Transverse colon (tissue), 4 donors: ENCODE measurements around the gene BLNK. TPM values are rescaled to one million over a fixed set of nuclear protein-coding genes. Genes with fewer than 3 reads are reported as not detected.

Experiments
- DNase-seq: peaks from one replicate; pipeline ENCODE4 v3.0.0-alpha.2; 2019
- H3K27ac ChIP-seq, 4 donors: fragments of 200-600 bp; sonication (generic); 2 replicates each; pipeline ENCODE4 v1.5.1; 2016 to 2018; ENCODE audit warnings: inconsistent platforms in 4 of 4
- H3K27me3 ChIP-seq: fragments of 200-600 bp; sonication (generic); 2 replicates; pipeline ENCODE4 v1.5.1; 2017; ENCODE audit warnings: inconsistent platforms
- H3K36me3 ChIP-seq, 4 donors: fragments of 200-600 bp; sonication (generic); 2 replicates each; pipeline ENCODE4 v1.5.1; 2017 to 2019; ENCODE audit warnings: inconsistent platforms in 4 of 4
- H3K4me1 ChIP-seq, 4 donors: fragments of 200-600 bp; sonication (generic); 2 replicates each; pipeline ENCODE4 v1.5.1; 2017 to 2020; ENCODE audit warnings: inconsistent platforms in 4 of 4
- H3K4me3 ChIP-seq, 4 donors: fragments of 200-600 bp; sonication (generic); 1 replicate in 1 of 4; 2 replicates in 3 of 4; pipeline versions ENCODE4 v1.5.1 to v1.6.1; 2017 to 2019; ENCODE audit warnings: inconsistent platforms in 4 of 4
- H3K9me3 ChIP-seq, 2 donors: fragments of 200-600 bp; sonication (generic); 2 replicates each; pipeline ENCODE4 v1.5.1; 2017 to 2019; ENCODE audit warnings: inconsistent platforms in 2 of 2
- CTCF ChIP-seq, 5 experiments: fragments of 200-600 bp in 3 of 5; fragments of 450-650 bp in 2 of 5; sonication (generic) in 3 of 5; IDR thresholded peaks; 1 replicate in 2 of 5; 2 replicates in 3 of 5; pipeline ENCODE4 v1.5.1; 2016 to 2017; ENCODE audit warnings: antibody characterized with exemption in 5 of 5, inconsistent platforms in 3 of 5, mild to moderate bottlenecking in 2 of 5, moderate library complexity in 1 of 5
- EP300 ChIP-seq: sonication (generic); formaldehyde crosslinking; IDR thresholded peaks from one replicate; pipeline ENCODE4 v1.6.1; 2017; ENCODE audit warnings: antibody characterized with exemption, low read depth
- POLR2A ChIP-seq: fragments of 450-650 bp; IDR thresholded peaks from one replicate; pipeline ENCODE4 v1.6.1; 2016; ENCODE audit warnings: antibody characterized with exemption, mild to moderate bottlenecking, moderate library complexity
- POLR2AphosphoS5 ChIP-seq, 3 donors: sonication (generic); formaldehyde crosslinking; IDR thresholded peaks; one replicate each; pipeline ENCODE4 v1.6.1; 2016; ENCODE audit warnings: antibody characterized with exemption in 3 of 3
- WGBS, 2 donors: methylation state at CpG; one replicate each; pipeline ENCODE4 v1.1.5; 2018; ENCODE audit warnings: low coverage in 1 of 2; 5-methylcytosine and 5-hydroxymethylcytosine counted together
- in situ Hi-C, 4 donors: fragments of 200-750 bp; cut with MboI; loops; one replicate each; pipeline versions ENCODE4 v1.15.0 to v1.15.1; 2017; ENCODE audit warnings: low sequenced_read_pairs in 3 of 4, low pct_ligation_motif_present in 1 of 4, low pct_unique_long_range_greater_than_20kb in 1 of 4
- intact Hi-C: fragments of 100-400 bp; cut with DNase I; formaldehyde crosslinking; loops from one replicate; pipeline ENCODE4 v1.15.1; 2023; ENCODE audit warnings: low total_unique reads
- total RNA-seq, 4 donors: library from RNA; depleted of rRNA; stranded (reverse); fragments of >200 nt; gene quantifications; one replicate each; pipeline ENCODE4 v1.1.0, GENCODE V29; 2016

Gene BLNK
- total RNA-seq, 4 donors from 2014 or later: 5.6 to 21.8 (median 12.0) TPM

DNA sequence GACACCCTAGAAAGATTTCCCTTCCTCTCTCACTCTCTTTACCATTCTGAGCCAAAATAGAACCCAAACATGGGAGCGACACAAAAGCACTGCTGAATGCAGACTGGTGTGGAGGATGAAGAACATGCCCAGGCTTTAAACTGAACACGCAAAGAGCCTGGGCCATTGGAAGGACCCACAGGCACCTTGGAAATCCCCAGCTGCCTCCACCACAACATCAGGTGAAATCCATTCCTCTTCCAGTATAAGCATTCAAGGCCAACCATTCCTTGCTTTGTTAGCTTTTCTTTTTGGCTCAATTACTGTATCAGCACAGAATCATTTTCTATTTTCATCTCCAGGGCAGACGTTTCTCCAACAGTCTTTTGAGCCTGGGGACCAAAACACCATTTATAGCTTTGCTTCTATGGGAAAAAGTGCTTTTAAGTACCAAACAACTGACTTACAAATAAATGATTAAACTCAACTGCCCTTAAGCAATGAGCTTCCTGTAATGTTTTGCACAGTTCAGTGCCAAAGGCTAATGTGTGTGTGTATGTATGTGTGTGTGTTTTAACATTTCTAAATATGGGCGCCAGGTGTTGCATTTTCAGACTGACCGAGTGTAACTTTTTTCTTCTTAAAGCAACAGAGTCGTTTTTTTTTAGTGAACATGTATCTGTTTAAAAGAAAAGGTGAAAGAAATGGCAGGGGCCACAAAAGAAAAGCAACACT lies 16.2 kb upstream of the BLNK start:
- Histone ChIP-seq H3K9me3 (no peaks in the 10 kb centered on the region), H3K27ac (peak overlapping the region; percentile 83 to 89 (median 86)), H3K4me1 (peaks cover 0 to 41% (median 17%) of the 10 kb centered on the region in 4 donors), H3K27me3 (no peaks in the 10 kb centered on the region), H3K4me3 (peak overlapping the region in 1 of 4 donors; percentile 25), H3K36me3 (no peaks in the 10 kb centered on the region)
- in situ Hi-C loops (no loop called here), intact Hi-C loops (no loop called here)
- 10 to 25% methylated on average over 6 of the region's 6 CpGs for WGBS, 2 donors
- no peak for DNase-seq
- TF ChIP-seq CTCF (IDR thresholded peaks at IDR 0.05) (peak in 2 of 5 experiments; percentile 29 to 41), POLR2AphosphoS5 (IDR thresholded peaks at IDR 0.05) (peak in 2 of 3 donors; percentile 49 to 75), POLR2A (no peak)

- peaks cover 0 to 41% (median 17%) of the 10 kb centered on the region in 4 donors for H3K4me1 ChIP-seq
- intact Hi-C loops: no loop called here
- in situ Hi-C loops: no loop called here
- H3K27ac ChIP-seq: peak overlapping the region; percentile 9 to 88 (median 63)
- H3K4me3 ChIP-seq: no peak overlapping the region
- H3K27me3 ChIP-seq: no peaks in the 10 kb centered on the region
- peak; percentile 51 for DNase-seq
- no peaks in the 10 kb centered on the region for H3K36me3 ChIP-seq
- 57 to 76% methylated on average over 2 to 8 of the region's 8 CpGs for WGBS, 2 donors
- no peaks in the 10 kb centered on the region for H3K9me3 ChIP-seq
- TF ChIP-seq POLR2A (no peak), EP300 (no peak), CTCF (IDR thresholded peaks at IDR 0.05) (no peak), POLR2AphosphoS5 (IDR thresholded peaks at IDR 0.05) (no peak)
These were observed 14.0 kb upstream of the BLNK start for GRCh38 chr10:96285331-96285752.

- intact Hi-C loops: no loop called here
- WGBS, 2 donors: 84 to 89% methylated on average over 6 of the region's 6 CpGs
- H3K27ac ChIP-seq: no peak overlapping the region
- no peaks in the 10 kb centered on the region for H3K36me3 ChIP-seq
- H3K4me1 ChIP-seq: peaks cover 0 to 43% (median 17%) of the 10 kb centered on the region in 4 donors
- no peaks in the 10 kb centered on the region for H3K9me3 ChIP-seq
- no peaks in the 10 kb centered on the region for H3K27me3 ChIP-seq
- in situ Hi-C loops: loop anchor here in 1 of 4 donors (5.0 kb wide), 1 partner anchor 51 kb away; no protein-coding TSS in a partner anchor
- TF ChIP-seq POLR2A: no peak
- no peak for TF ChIP-seq POLR2AphosphoS5 (IDR thresholded peaks at IDR 0.05)
- TF ChIP-seq CTCF (IDR thresholded peaks at IDR 0.05): no peak
- no peak for TF ChIP-seq EP300
- DNase-seq: no peak
- H3K4me3 ChIP-seq: no peak overlapping the region
These were observed 12.4 kb upstream of the BLNK start for GRCh38 chr10:96283756-96284155.

- no peak for DNase-seq
- no peak overlapping the region for H3K27ac ChIP-seq
- no peak overlapping the region for H3K4me3 ChIP-seq
- in situ Hi-C loops (loop anchor here in 1 of 4 donors (5.0 kb wide), 1 partner anchor 51 kb away; no protein-coding TSS in a partner anchor), intact Hi-C loops (no loop called here)
- WGBS, 2 donors: 56 to 75% methylated on average over 1 to 2 of the region's 2 CpGs
- no peak for TF ChIP-seq EP300
- no peak for TF ChIP-seq CTCF (IDR thresholded peaks at IDR 0.05)
- TF ChIP-seq POLR2A: no peak
- no peak for TF ChIP-seq POLR2AphosphoS5 (IDR thresholded peaks at IDR 0.05)
- no peaks in the 10 kb centered on the region for H3K9me3 ChIP-seq
- H3K4me1 ChIP-seq: peaks cover 0 to 39% (median 17%) of the 10 kb centered on the region in 4 donors
- H3K27me3 ChIP-seq: no peaks in the 10 kb centered on the region
- H3K36me3 ChIP-seq: no peaks in the 10 kb centered on the region
These were observed 12.0 kb upstream of the BLNK start for GRCh38 chr10:96283351-96283750.
